Lower leg skin (tissue), 4 donors: Measurements from ENCODE around the gene APEH. TPM values are rescaled to one million over a fixed set of nuclear protein-coding genes. Genes with fewer than 3 reads are reported as not detected.
A peak's percentile ranks its signal among the peaks of the same experiment; 100 is the strongest.

Source experiments
- DNase-seq, 2 donors: peaks; one replicate each; pipeline ENCODE4 v3.0.0-alpha.2; 2019; ENCODE audit warnings: low spot score in 2 of 2
- H3K4me3 ChIP-seq: fragments of 200-600 bp; sonication (generic); 2 replicates; pipeline ENCODE4 v1.5.1; 2017; ENCODE audit warnings: mild to moderate bottlenecking, low read depth; ENCODE audit not compliant: poor library complexity, severe bottlenecking
- CTCF ChIP-seq, 3 donors: fragments of 450-650 bp; IDR thresholded peaks; one replicate each; pipeline ENCODE4 v1.5.1; 2016; ENCODE audit warnings: antibody characterized with exemption in 3 of 3, mild to moderate bottlenecking in 3 of 3, moderate library complexity in 2 of 3
- POLR2A ChIP-seq, 2 donors: fragments of 450-650 bp; IDR thresholded peaks; one replicate each; pipeline ENCODE4 v1.6.1; 2016 to 2017; ENCODE audit warnings: antibody characterized with exemption in 2 of 2, mild to moderate bottlenecking in 1 of 2, moderate library complexity in 1 of 2
- WGBS, 2 donors: methylation state at CpG; one replicate each; pipeline ENCODE4 v1.1.5; 2018; 5-methylcytosine and 5-hydroxymethylcytosine counted together
- intact Hi-C: fragments of 100-400 bp; cut with DNase I; formaldehyde crosslinking; loops from one replicate; pipeline ENCODE4 v1.15.0; 2023; ENCODE audit warnings: low total_unique reads
- total RNA-seq, 4 donors: library from RNA; depleted of rRNA; stranded (reverse); fragments of >200 nt; gene quantifications; one replicate each; pipeline ENCODE4 v1.1.0, GENCODE V29; 2016

The APEH gene
- total RNA-seq, 4 donors from 2014 or later = 73.8 to 92.4 (median 83.1) TPM

- WGBS, 2 donors = 90 to 91% methylated on average over 21 to 23 of the region's 25 CpGs
- no peak for TF ChIP-seq CTCF (IDR thresholded peaks at IDR 0.05)
- no peak for TF ChIP-seq POLR2A (IDR thresholded peaks at IDR 0.05)
- intact Hi-C loops = no loop called here
- no peak overlapping the region for H3K4me3 ChIP-seq
- no peak for DNase-seq
Observed at GRCh38 chr3:49713336-49714105, 39.4 kb downstream of the APEH start.

DNA sequence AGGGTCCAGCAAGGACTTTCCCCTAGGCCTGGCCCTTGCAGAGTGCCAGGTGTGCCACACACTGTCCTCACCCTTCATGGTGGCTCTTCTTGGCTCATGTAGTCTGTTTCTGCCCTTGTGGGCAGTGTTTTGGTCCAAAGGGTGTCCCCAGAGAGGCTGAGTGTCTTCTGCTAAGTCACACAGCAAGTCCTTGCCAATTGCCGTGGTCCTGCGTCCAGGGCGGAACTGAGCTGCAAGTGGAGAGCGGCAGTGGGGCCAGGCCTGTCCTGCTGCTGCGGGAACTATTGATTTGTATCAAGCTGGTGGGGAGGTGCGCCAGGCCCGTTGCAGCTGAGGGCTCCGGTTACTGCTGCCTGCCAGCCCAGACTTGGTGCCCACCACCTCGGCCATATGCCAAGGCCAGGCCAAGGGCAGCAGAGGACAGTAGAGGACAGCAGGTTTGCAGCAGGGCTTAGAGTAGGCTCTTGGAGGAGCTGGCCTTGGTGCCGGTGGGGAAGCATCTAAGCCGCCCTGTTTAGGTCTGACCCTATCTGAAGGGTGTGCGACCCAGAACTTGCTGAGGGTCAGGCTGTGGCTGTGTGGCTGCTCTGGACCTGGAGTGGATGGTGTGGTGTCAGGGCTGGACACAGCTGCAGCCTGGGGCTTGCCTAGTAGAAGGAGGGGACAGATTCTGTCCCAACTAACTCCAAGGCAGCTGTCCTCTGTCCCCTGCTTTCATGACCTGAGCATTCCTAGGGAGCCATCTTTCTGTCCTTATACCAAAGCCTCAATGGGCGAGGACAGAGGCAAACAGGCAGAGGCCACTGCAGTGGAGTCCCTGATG, 40.8 kb downstream of the APEH start:
- H3K4me3 ChIP-seq = no peak overlapping the region
- no peak for DNase-seq
- 90 to 92% methylated on average over 12 to 13 of the region's 13 CpGs for WGBS, 2 donors
- TF ChIP-seq POLR2A (IDR thresholded peaks at IDR 0.05) (no peak), CTCF (IDR thresholded peaks at IDR 0.05) (no peak)
- intact Hi-C loops = no loop called here

DNA sequence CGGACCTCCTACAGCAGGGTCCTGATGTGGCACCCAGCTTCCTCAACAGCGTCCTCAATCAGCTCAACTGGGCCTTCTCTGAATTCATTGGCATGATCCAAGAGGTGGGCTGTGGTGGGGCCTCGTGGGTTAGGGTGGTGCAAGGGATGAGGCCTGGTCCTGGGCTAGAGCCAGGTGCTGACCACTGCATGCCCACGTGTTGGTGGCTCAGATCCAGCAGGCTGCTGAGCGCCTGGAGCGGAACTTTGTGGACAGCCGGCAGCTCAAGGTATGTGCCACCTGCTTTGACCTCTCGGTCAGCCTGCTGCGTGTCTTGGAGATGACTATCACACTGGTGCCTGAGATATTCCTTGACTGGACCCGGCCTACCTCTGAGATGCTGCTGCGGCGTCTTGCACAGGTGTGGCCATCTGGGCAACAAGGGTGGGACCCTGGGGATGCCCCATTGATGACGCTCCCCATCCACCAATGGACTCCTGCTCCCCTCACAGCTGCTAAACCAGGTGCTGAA, 41.5 kb downstream of the APEH start:
- no peak for DNase-seq
- intact Hi-C loops = no loop called here
- 92 to 93% methylated on average over 6 to 13 of the region's 13 CpGs for WGBS, 2 donors
- TF ChIP-seq CTCF (IDR thresholded peaks at IDR 0.05) (no peak), POLR2A (IDR thresholded peaks at IDR 0.05) (no peak)
- H3K4me3 ChIP-seq = no peak overlapping the region

- no peak for TF ChIP-seq POLR2A (IDR thresholded peaks at IDR 0.05)
- no peak for TF ChIP-seq CTCF (IDR thresholded peaks at IDR 0.05)
- 89 to 92% methylated on average over 6 to 7 of the region's 7 CpGs for WGBS, 2 donors
- intact Hi-C loops = no loop called here
- no peak overlapping the region for H3K4me3 ChIP-seq
- no peak for DNase-seq
Observed at GRCh38 chr3:49716169-49716568, 42.0 kb downstream of the APEH start.

DNA sequence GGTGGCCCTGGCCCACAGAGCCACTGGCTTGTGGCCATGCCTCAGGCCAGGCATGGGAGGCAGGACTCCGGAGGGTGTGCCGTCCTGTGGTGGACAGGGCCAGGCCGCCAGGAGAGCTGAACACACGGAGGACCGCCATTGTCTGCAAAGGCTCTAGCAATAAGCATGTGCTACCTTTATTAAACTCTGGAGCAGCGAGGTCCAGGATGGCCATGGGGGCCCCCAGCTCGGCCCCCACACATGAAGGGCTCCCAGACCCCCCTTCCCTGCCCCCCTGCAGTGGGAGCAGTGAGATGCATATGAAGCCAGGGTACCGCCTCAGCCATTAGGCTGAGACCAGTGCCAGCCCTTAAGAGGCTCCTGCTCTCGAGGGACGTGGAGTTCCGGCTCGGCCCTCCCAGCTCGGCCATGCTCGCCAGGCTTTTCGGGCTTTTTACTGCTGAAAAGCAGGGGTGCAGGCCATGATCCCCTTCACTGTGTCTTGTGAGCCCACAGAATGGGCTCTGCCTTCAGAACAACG, 42.6 kb downstream of the APEH start:
- 80 to 86% methylated on average over 7 to 15 of the region's 16 CpGs for whole genome bisulfite sequencing, 2 donors

More for the DNA sequence above, 42.6 kb downstream of the APEH start:
- DNase-seq = peak in 1 of 2 donors; percentile 65
- no peak overlapping the region for H3K4me3 ChIP-seq
- intact Hi-C loops = no loop called here
- no peak for TF ChIP-seq POLR2A (IDR thresholded peaks at IDR 0.05)
- no peak for TF ChIP-seq CTCF (IDR thresholded peaks at IDR 0.05)
